ENCODE results near the gene DLG4.

- TF ChIP-seq CTCF (IDR thresholded peaks at IDR 0.05) = no peak
- TF ChIP-seq POLR2A (IDR thresholded peaks at IDR 0.05) = no peak
These were observed 39.9 kb upstream of the DLG4 start for GRCh38 chr17:7259555-7259889.

Data from Peyer's patch (tissue), 4 donors.